OCI-LY1 (cell line): ENCODE data around the gene FAM89B.

Experiments used
- H2AFZ ChIP-seq: fragments of 200-600 bp; sonication (generic), shearing (Covaris generic); 2 replicates; pipeline ENCODE4 v1.6.0; 2014; ENCODE audit warnings: antibody characterized with exemption, mild to moderate bottlenecking, low read length
- H3F3A ChIP-seq: fragments of 200-600 bp; sonication (generic), shearing (Covaris generic); 2 replicates; pipeline ENCODE4 v1.6.0; 2014; ENCODE audit warnings: mild to moderate bottlenecking, antibody characterized with exemption, low read length, moderate library complexity; ENCODE audit not compliant: insufficient read depth
- H3K27ac ChIP-seq: fragments of 200-600 bp; sonication (generic); 2 replicates; pipeline ENCODE4 v1.5.1; 2014; ENCODE audit warnings: low read length, mixed run types, mild to moderate bottlenecking, low read depth; ENCODE audit not compliant: poor library complexity, severe bottlenecking
- H3K27me3 ChIP-seq: fragments of 200-600 bp; sonication (generic); 2 replicates; pipeline ENCODE4 v1.6.0; 2014; ENCODE audit warnings: antibody characterized with exemption, mild to moderate bottlenecking, low read length, moderate library complexity; ENCODE audit not compliant: insufficient read depth
- H3K36me3 ChIP-seq: fragments of 200-600 bp; sonication (generic); 2 replicates; pipeline ENCODE4 v1.6.1; 2014; ENCODE audit warnings: mild to moderate bottlenecking, antibody characterized with exemption, low read length, moderate library complexity, mixed read lengths; ENCODE audit not compliant: insufficient read depth
- H3K4me1 ChIP-seq: fragments of 200-600 bp; sonication (generic); 2 replicates; pipeline ENCODE4 v1.5.1; 2014; ENCODE audit warnings: mild to moderate bottlenecking, low read length, moderate library complexity; ENCODE audit not compliant: insufficient read depth, severe bottlenecking
- H3K4me2 ChIP-seq: fragments of 200-600 bp; sonication (generic), shearing (Covaris generic); 2 replicates; pipeline ENCODE4 v1.6.1; 2014; ENCODE audit warnings: low read length
- H3K4me3 ChIP-seq: fragments of 200-600 bp; sonication (generic); 2 replicates; pipeline ENCODE4 v1.5.1; 2014; ENCODE audit warnings: low read length, low read depth, mild to moderate bottlenecking, mixed read lengths; ENCODE audit not compliant: poor library complexity, severe bottlenecking
- H3K79me2 ChIP-seq: fragments of 200-600 bp; shearing (Covaris generic); 2 replicates; pipeline ENCODE4 v1.6.1; 2016; ENCODE audit warnings: mixed run types, low read length, mixed read lengths; ENCODE audit not compliant: insufficient read depth
- H3K9ac ChIP-seq: fragments of 200-600 bp; sonication (generic), shearing (Covaris generic); 2 replicates; pipeline ENCODE4 v1.6.1; 2014; ENCODE audit warnings: mild to moderate bottlenecking, low read length, mixed read lengths
- H3K9me2 ChIP-seq: fragments of 200-600 bp; sonication (generic), shearing (Covaris generic); 2 replicates; pipeline ENCODE4 v1.6.1; 2014; ENCODE audit warnings: low read depth, mild to moderate bottlenecking, low read length, mixed read lengths
- H3K9me3 ChIP-seq: fragments of 200-600 bp; shearing (Covaris generic); 2 replicates; pipeline ENCODE4 v1.6.1; 2014; ENCODE audit warnings: low read length, mixed read lengths
- H4K20me1 ChIP-seq: fragments of 200-600 bp; sonication (generic), shearing (Covaris generic); 2 replicates; pipeline ENCODE4 v1.6.0; 2016; ENCODE audit warnings: mild to moderate bottlenecking, low read length; ENCODE audit not compliant: insufficient read depth
- EZH2 ChIP-seq: fragments of 200-600 bp; sonication (generic), shearing (Covaris generic); IDR thresholded peaks from 2 replicates; pipeline ENCODE4 v1.8.0; 2017; ENCODE audit warnings: borderline replicate concordance, mixed run types, mild to moderate bottlenecking, antibody characterized with exemption, low read length, moderate library complexity, mixed read lengths
- TF ChIP-seq, protein P1 (sequence below): fragments of 200-600 bp; sonication (generic), shearing (Covaris generic); IDR thresholded peaks from 2 replicates; pipeline ENCODE4 v1.5.1; 2017; ENCODE audit warnings: mild to moderate bottlenecking, antibody characterized with exemption, low read length, moderate library complexity, mixed read lengths

FAM89B gene

DNA sequence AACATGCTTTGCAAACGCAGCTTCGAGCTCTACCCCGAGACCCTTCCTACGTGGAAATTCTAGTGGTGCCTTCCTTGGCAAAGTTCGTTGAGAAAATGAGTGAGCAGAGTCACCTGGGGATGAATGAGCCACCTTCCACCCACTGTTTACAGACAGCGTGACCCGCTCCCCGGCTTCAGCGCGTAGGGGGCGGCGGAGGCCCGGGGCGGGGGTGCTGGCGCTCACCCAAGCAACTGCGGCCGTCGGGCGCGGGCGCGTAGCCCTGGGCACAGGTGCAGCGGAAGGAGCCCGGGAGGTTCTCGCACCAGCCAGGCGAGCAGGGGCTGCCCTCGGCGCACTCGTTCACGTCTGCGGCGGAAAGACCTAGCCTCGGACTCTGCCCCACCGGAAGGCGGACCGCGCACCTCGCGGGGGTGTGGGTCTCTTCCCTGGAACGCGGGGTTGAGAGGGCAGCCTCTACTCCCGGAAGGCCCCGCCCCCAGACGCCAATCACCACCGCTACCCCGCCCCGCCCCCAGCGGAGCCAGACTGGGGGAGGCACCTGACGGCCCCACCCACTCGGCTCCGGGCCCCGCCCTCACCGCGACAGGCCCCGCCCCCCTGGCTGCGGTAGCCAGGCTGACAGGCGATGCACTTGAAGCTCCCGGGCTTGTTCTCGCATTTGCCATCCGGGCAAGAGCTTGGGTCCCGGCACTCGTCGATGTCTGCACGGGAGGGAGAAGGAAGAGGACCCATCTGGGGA, 25.9 kb upstream of the FAM89B start:
- no peaks in the 10 kb centered on the region for H4K20me1 ChIP-seq
- no peaks in the 10 kb centered on the region for H3F3A ChIP-seq
- no peaks in the 10 kb centered on the region for H3K9me3 ChIP-seq
- peak overlapping the region; percentile 83 for H3K27ac ChIP-seq
- no peaks in the 10 kb centered on the region for H3K27me3 ChIP-seq
- H3K79me2 ChIP-seq = no peaks in the 10 kb centered on the region
- no peaks in the 10 kb centered on the region for H3K36me3 ChIP-seq
- peaks cover 31% of the 10 kb centered on the region for H3K4me1 ChIP-seq
- peak overlapping the region; percentile 54 for H3K9ac ChIP-seq
- peak overlapping the region; percentile 58 for H3K4me3 ChIP-seq
- TF ChIP-seq, protein P1, sequence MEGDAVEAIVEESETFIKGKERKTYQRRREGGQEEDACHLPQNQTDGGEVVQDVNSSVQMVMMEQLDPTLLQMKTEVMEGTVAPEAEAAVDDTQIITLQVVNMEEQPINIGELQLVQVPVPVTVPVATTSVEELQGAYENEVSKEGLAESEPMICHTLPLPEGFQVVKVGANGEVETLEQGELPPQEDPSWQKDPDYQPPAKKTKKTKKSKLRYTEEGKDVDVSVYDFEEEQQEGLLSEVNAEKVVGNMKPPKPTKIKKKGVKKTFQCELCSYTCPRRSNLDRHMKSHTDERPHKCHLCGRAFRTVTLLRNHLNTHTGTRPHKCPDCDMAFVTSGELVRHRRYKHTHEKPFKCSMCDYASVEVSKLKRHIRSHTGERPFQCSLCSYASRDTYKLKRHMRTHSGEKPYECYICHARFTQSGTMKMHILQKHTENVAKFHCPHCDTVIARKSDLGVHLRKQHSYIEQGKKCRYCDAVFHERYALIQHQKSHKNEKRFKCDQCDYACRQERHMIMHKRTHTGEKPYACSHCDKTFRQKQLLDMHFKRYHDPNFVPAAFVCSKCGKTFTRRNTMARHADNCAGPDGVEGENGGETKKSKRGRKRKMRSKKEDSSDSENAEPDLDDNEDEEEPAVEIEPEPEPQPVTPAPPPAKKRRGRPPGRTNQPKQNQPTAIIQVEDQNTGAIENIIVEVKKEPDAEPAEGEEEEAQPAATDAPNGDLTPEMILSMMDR = no peak
- no peak for TF ChIP-seq EZH2
- peak overlapping the region; percentile 71 for H3K4me2 ChIP-seq
- no peak overlapping the region for H2AFZ ChIP-seq
- H3K9me2 ChIP-seq = no peaks in the 10 kb centered on the region

- no peak overlapping the region for H2AFZ ChIP-seq
- H3K4me1 ChIP-seq = peaks cover 40% of the 10 kb centered on the region
- H3K4me2 ChIP-seq = peak overlapping the region; percentile 71
- no peaks in the 10 kb centered on the region for H3K9me3 ChIP-seq
- H3F3A ChIP-seq = no peaks in the 10 kb centered on the region
- H3K9ac ChIP-seq = peak overlapping the region; percentile 54; the same call in 1 of the 2 replicates
- no peaks in the 10 kb centered on the region for H3K9me2 ChIP-seq
- TF ChIP-seq, protein P1 = peak; percentile 81
- no peak for TF ChIP-seq EZH2
- peak overlapping the region; percentile 83 for H3K27ac ChIP-seq
- H3K27me3 ChIP-seq = no peaks in the 10 kb centered on the region
- H3K4me3 ChIP-seq = peak overlapping the region; percentile 58
- H3K36me3 ChIP-seq = no peaks in the 10 kb centered on the region
- H3K79me2 ChIP-seq = no peaks in the 10 kb centered on the region
- no peaks in the 10 kb centered on the region for H4K20me1 ChIP-seq
Measured at GRCh38 chr11:65547446-65548125, 24.8 kb upstream of the FAM89B start.

DNA sequence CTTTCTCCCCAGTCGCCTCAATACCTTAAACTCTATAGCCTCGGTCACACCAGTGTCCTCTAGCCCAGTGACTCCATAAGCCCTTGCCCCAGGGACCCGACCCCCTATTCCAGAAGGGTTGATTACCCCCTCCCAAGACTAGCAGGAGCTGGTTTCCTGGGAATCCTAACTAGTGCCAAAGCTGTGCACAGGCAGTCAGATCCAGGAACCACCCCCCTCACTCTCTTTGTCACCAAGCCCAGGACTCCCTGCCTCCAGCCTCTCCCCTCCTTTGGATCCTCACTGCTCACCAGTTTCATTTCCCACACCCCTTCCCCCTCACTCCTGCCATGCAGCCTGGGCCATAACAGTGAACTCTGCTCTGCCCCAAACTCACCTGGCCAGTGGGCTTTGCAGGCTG, 23.9 kb upstream of the FAM89B start:
- Histone ChIP-seq H3K79me2 (no peaks in the 10 kb centered on the region), H3K4me2 (no peak overlapping the region), H3K9me2 (no peaks in the 10 kb centered on the region), H3K27ac (no peak overlapping the region), H3K36me3 (no peaks in the 10 kb centered on the region), H3K4me3 (no peak overlapping the region), H3K4me1 (peaks cover 40% of the 10 kb centered on the region), H2AFZ (no peak overlapping the region), H4K20me1 (no peaks in the 10 kb centered on the region), H3K9ac (no peak overlapping the region), H3F3A (no peaks in the 10 kb centered on the region), H3K27me3 (no peaks in the 10 kb centered on the region), H3K9me3 (no peaks in the 10 kb centered on the region)
- no peak for TF ChIP-seq EZH2
- TF ChIP-seq, protein P1 = no peak
